Activated naive CD4-positive, alpha-beta T cell treated with anti-CD3 and anti-CD28 coated beads, Interleukin-2, amount 50 U/mL, for 16 hours (primary cell): Measurements from ENCODE around the gene BEST1.

ENCODE experiments used
- DNase-seq: peaks from one replicate; pipeline ENCODE4 v3.0.0-alpha.2; 2020

Gene BEST1

DNA sequence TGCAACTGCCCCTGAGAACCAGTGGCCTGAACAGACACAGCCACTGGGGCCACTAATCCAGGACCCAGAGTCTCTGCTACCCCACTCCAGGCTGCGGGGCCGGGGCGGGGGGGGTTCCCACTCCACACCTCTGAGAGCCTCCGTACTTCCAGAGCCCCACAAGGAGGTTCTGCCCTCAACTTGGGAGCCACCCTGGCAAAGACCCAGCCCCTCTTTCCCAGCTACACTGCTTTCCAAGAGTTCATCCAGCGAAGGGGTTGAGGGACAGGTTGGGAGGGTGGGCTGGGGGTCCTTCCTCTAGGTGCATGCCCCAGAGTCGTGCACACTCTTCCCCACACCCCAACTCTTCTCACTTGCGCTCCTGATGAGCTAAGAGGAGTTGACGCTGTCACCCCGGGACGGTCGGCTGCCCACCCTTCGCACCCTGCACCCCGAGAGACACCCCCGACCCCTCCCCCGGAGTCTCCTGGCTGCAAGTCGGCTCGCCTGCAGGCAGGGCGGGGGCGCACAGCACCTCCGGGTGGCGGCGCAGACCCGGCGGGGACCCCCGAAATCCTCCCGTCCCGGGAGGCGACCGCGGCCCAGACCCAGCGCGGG is 33.3 kb upstream of the BEST1 start:
- no peak for DNase-seq

- DNase-seq: no peak
These were observed 32.6 kb upstream of the BEST1 start, which contains the start of gene RAB3IL1 for GRCh38 chr11:61917334-61918109. Gene RAB3IL1 (minus strand): TSS chr11:61917566. CDS start chr11:61917367, 199 bp downstream.

DNA sequence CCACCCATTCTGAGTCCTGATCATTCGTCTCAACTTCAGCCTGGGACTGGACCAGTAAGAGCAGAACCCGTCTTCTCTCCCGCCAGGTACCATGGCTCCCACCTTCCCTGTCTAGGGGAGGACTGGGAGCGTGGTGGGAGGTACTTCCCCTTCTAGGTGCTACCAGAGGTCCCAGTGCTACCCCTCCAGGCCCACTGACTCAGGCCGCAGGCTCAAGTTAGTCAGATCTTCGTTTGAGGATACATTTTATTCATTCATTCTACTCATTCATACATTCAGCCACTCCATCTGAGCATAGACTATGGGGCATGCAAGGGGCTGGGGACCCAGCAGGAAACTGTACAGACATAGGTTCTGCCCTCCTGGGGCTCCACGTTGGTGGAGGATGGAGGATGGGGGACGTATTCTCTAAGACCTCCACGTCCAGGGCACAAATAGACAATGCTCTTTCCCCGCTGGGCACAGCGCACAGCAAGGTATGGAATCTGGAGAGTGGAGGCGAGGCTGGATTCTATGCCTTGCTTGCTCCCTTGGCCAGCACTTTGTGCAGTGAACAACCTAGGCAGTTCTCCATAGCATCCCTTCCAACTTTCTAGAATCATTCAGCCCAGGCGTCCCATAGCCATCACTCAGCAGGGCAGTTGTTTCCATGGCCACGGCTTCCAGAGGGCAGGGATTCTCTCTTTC is 31.8 kb upstream of the BEST1 start:
- no peak for DNase-seq

DNA sequence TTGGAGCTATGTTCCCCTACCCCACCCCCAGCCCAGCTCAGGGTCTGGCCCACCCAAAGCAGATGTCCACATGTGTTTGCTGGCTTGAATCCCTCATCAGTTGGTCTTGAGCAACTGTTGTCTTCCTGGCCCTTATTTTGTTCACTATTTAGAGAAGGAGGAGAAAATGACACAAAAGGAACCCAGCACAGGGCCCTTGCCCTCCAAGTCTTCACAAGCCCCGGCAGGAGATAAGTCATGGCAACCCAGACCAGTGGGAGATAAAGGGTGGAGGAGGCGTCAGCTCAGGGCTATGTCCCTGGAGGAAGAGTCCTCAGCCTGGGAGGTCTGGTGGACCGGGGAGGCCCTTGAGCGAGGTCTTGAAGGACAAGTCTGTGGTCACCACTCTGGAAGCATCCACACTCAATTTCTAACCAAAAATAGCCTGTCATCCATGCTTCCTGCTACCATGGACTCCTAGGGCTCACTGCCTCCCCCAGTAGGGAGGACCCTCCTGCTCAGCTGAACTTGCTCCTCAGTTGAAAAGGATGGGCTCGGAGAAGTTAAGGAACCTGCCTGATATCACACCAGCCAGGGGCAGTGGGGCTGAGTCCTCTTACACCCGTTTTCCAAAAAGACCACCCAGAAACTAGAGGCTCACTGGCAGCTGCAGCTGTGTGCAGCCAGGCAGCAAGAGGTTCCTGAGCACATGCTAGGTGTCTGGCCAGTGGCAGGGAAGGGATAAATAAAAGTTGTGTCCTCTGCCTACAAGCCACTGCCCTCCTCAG is 31.0 kb upstream of the BEST1 start:
- no peak for DNase-seq

DNA sequence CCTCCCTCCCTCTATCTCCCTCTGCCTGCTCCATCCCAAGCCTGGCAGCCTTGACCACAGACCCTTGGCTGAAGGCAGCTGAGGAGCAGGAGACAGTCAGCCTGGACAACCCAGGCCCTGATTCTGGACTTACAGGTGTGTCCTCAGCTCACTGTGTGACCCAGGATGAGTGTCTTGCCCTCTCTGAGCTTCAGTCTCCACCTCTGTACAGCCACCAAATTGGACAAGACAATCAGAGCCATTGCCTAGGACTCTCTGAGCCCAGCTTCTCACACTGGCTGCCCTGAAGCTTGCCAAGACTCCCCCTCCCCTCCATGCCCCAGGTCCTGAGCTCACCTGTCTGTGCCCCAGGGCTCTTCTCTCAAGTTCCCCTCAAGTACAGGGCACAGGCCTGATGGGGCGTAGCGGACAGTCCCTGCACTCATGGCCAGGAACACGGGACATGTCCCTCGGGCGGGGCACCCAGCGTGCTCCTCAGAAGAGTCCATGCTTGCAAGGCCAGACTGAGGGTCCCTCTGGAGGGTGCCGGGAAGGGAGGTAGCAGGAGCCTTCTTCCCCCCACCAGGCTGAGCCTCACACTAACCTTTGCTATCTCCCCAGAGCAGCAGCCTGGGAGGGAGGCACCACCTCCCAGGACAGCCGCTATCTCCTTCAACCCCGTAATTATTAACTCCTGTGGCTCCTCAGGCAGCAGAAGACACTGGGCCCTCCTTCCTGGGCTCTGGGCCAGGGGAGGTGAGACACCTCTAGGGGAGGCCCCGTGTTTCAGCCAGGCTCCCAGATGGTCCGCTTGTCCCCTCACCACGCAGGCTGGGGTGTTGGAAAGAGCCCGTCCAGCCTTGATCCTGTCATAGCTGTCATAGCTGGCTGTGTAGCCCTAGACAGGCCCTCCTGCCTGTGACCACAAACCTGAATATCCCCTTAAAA is 30.2 kb upstream of the BEST1 start:
- no peak for DNase-seq

DNA sequence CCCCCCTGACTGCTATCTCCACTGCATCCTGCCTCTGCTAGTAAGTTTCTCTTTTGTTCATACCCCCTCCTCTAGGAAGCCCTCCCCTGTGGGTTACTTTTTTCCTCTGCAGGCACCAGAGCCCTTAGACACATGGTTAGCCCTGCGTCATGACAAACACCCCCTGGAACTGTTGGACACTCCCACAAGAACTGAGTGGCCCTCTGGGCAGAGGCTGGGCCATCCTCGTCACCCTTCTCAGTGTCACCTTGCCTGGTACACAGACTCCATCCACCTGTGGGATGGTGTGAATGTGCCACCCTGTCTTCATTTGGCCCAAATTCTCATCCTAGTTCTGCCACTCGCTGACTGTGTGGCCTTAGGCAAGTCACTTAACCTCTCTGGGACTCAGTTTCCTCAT is 28.7 kb upstream of the BEST1 start:
- DNase-seq: no peak

DNA sequence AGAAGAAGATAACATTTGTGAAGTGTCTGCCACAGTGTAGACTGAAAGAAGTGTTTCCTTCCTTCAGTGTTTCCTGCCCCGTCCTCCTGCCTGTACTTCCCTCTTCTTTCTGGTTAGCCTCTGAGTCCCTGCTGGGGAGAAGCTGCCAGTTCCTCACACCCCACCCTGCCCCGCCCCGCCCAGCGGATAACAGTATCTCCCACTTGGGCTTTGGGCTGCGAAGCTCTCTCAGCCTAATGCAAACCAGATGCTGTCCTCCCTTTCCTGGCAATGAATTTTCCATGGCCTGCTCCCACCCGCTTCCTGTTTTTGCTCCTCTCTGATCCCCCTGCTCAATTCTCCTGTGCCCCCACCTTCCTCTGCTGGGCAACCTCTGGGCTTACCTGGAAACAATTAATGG is 27.6 kb upstream of the BEST1 start:
- no peak for DNase-seq

GRCh38 chr11:61923166-61924063 is 26.7 kb upstream of the BEST1 start:
- DNase-seq: no peak

GRCh38 chr11:61924064-61924455 is 26.1 kb upstream of the BEST1 start:
- DNase-seq: no peak

DNA sequence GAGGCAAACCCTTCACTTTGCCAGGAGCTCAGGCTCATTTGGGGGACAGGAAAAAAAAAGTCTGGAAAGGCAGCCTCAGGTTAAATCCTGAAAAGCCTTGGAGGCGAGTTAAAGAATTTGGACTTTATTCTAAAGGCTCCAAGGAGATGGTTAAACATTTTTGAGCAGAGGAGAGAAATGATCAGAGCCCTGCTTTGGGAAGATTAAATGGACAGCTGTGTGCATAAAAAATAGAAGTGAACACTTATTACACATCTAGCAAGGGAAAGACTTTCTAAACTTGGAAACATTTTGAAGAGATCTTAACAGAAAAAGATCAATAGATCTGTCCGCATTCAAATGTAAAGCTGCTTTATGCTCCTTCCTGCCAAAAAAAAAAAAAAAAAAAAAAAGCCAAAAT is 24.4 kb upstream of the BEST1 start:
- DNase-seq: no peak

DNA sequence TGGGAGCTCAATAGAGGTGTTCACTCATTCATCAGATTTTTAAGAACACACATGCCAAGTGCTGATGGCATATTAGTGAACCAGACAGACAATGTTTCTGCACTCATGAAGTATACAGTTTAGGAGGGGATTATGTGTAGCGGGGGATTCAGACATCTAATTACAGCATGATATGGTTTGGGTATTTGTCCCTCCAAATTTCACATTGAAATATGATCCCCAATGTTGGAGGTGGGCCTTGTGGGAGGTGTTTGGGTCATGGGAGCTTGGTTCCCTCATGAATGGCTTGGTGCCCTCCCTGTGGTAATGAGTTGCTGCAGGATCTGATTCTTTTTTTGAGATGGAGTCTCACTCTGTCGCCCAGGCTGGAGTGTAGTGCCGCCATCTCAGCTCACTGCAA is 23.9 kb upstream of the BEST1 start:
- no peak for DNase-seq

- DNase-seq: no peak
These were observed 22.6 kb upstream of the BEST1 start for GRCh38 chr11:61927501-61927900.

- no peak for DNase-seq
These were observed 21.5 kb upstream of the BEST1 start for GRCh38 chr11:61928606-61929005.

DNA sequence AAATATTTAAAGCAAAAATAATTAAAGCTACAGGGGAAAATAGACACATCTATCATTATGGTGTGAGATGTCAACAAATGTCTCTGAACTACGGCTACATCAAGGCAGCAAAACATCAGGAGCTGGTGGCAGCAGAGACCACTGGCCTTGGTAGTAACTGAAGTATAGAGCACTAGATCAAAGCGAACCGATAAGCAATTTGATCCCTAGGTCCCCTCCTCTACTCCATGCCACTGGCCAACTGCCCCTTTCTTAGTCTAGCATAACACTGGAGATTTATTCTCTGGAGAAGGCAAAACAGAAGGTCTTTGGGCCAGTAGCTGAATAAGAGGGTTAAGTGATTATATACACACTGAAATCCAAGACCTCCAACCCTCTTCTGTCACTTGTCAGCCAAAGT is 19.2 kb upstream of the BEST1 start:
- DNase-seq: no peak

DNA sequence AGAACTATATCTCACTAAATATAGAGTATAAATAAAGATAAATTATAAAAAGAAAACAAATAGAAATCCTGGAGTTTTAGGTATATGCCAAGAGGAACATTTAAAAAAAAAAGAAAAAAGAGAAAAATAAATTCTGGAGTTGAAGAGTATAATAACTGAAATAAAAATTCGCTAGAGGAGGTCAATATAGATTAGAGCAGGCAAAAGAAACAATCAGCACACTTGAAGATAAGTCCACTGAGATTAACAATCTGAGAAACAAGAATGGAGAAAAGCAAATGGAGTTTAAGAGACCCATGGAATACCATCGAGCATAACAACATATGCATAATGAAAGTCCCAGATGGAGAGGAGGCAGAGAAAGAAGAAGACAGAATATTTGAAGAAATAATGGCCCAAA is 14.3 kb upstream of the BEST1 start:
- no peak for DNase-seq

- DNase-seq: no peak
These were observed 9.7 kb upstream of the BEST1 start for GRCh38 chr11:61940466-61940865.

- no peak for DNase-seq
These were observed 5.0 kb upstream of the BEST1 start for GRCh38 chr11:61945191-61945590.

DNA sequence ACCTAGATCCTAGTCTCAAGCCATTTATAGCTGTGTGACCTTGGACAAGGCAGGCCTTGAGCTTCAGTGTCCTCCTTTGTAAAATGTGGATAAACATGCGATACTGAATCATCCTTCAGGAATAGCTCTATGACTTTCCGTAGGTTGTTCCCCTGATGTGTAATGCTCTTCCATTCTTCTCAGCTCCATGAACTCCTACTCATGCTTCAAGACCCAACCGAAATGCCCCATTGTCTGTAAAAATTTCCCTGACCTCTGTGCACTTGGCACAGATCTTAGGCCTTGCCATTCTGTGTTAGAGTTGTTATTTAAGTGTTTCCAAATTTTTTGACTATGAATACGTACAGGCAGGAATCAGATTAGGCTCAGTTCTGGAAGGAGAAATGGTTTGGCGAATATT is 3.3 kb upstream of the BEST1 start:
- DNase-seq: no peak

- DNase-seq: peak; percentile 64
These were observed 2.5 kb upstream of the BEST1 start for GRCh38 chr11:61947486-61948210.

DNA sequence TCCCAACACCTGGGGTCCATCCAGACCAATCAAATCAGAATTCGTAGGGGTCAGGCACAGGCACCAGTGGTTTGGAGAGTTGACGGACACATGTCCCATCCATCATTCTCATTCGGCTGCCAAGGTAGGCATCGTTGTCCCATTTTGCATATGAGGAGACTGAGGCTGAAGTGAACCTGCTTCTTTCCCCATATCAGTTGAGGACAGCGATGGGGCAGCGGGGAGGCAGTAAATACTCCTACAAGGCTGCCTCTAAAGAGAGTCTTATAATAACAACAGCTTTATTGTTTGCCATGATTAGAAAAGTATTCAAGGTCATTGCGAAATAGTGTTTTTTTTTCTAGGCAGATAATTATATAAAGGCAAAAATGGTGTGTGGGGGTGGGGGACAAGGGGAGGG is 1.6 kb upstream of the BEST1 start:
- no peak for DNase-seq
